Stimulated activated CD8-positive, alpha-beta memory T cell treated with anti-CD3 and anti-CD28 coated beads, Interleukin-12 subunit alpha, Interleukin-12 subunit beta, amount 100 ng/mL, for 24 hours (primary cell): ENCODE data around the gene ERG.

Experiments used
- DNase-seq: peaks from one replicate; pipeline ENCODE4 v3.0.0-alpha.2; 2020; ENCODE audit errors: extremely low read depth

Gene ERG, protein sequence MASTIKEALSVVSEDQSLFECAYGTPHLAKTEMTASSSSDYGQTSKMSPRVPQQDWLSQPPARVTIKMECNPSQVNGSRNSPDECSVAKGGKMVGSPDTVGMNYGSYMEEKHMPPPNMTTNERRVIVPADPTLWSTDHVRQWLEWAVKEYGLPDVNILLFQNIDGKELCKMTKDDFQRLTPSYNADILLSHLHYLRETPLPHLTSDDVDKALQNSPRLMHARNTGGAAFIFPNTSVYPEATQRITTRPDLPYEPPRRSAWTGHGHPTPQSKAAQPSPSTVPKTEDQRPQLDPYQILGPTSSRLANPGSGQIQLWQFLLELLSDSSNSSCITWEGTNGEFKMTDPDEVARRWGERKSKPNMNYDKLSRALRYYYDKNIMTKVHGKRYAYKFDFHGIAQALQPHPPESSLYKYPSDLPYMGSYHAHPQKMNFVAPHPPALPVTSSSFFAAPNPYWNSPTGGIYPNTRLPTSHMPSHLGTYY

GRCh38 chr21:38498057-38498833 is at the start of gene ERG:
Gene ERG, minus strand, starts transcription at chr21:38498477. Its CDS starts 97 bp downstream, at chr21:38498380.
- no peak for DNase-seq

GRCh38 chr21:38544661-38545060 is 46.4 kb upstream of the ERG start:
- no peak for DNase-seq

DNA sequence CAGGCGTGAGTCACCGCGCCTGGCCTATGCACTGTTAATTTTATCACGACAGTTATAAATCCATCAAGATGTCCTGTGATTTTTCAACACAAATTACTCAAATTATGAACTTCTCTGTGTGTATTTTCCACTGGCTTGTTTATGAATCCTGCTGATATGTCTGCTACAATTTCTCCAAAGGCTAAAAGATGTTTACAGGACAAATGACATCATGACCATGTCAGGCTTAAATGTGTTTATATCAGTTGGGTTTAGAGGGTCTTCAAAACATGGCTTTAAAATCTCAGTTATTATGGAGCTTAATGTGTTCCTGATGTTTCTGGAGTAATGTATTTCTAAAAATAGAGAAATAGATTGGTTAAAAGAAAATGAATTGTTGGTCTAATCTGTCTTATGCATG is 44.0 kb upstream of the ERG start:
- DNase-seq: no peak

GRCh38 chr21:38538353-38538752 is 40.1 kb upstream of the ERG start:
- DNase-seq: no peak

GRCh38 chr21:38534591-38534990 is 36.3 kb upstream of the ERG start:
- no peak for DNase-seq

GRCh38 chr21:38533887-38534286 is 35.6 kb upstream of the ERG start:
- DNase-seq: no peak

GRCh38 chr21:38531591-38531990 is 33.3 kb upstream of the ERG start:
- no peak for DNase-seq

DNA sequence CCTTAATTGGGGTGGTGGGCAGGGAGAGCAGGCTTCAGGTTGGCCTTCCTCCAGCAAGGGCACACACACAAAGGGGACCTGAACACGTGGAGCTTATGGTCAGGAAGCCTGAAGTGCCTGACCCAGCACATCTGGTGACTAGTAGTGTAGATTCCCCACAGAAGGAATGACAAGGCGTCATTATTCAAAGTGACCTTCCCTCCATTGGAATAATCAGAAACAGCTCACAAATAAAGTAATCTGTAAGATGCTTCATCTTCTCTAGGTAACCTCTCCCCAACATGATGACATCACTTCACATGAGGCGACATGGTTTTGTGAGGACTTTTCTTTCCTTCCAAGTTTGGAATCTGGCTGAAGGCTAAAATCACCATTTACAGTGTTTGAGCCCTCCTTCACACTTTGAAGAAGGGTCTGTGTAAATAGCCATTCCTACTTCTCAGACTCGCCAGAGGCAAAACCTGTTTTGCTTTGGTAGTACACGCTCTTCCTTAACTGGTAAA is 32.8 kb upstream of the ERG start:
- no peak for DNase-seq

GRCh38 chr21:38527737-38528136 is 29.5 kb upstream of the ERG start:
- no peak for DNase-seq

- DNase-seq: no peak
Measured at GRCh38 chr21:38525454-38525853, 27.2 kb upstream of the ERG start.

DNA sequence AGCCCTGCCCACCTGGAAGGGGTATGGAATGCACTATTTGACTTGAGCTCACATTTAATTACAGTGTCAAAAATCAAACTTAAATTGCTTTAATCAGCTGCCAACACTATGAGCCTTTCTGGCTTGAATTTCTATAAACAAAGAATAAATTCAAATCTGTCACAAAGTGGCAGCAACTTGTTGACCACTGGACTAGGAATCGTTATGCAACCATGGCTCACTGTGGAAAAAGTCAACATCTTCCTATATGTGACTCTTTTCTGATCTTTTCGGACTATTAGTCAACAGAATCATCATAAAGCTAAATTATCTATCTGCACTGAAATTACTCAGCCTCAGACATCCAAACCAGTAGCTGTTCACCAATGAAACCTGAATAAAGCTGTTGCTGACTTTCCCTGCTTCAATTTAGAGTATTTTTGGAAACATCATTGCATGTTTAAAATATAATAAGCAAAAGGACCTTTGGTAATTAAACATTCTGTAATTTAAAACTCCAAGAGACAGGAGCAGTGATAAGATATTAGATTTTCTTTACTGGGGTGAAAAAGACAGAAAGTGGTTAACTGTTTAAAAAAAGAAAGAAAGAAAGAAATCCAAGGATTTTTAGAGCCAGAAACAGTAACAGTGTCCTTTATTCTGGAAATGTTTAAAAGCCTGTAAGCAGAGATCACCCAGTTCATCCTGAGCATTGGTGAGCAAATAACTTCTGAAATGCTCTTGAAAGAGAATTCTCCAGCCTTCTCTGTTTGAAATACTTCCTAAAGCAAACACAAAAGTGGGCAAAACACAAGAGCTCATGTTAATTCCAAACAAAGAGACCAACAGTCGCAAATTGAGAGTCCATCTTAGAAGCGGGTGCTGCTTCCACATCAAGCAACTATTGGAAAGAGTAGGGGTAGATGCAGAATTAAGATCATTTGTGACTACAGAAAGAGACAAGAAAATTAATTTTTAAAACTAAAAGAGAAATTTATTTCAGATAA is 26.2 kb upstream of the ERG start:
- DNase-seq: no peak

GRCh38 chr21:38520511-38520910 is 22.2 kb upstream of the ERG start:
- DNase-seq: no peak

GRCh38 chr21:38511662-38512243 is 13.5 kb upstream of the ERG start:
- no peak for DNase-seq

DNA sequence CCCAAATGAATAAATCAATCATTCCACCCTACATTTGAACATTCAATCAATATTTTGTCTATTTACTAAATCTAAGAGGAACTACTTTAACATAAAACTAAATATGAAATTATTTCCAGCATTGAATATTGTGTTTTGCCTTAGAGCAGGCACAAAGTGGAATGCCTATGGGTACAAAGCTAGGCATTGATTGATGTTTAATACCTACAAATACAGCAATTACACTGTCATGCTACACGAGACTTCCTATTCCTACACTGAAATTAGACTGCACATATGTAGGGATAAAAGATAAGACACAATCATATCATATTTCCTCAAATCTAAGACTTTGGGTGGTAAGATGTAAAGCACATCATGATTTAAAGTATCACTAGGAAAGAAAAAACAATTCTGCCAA is 12.9 kb upstream of the ERG start:
- DNase-seq: no peak

DNA sequence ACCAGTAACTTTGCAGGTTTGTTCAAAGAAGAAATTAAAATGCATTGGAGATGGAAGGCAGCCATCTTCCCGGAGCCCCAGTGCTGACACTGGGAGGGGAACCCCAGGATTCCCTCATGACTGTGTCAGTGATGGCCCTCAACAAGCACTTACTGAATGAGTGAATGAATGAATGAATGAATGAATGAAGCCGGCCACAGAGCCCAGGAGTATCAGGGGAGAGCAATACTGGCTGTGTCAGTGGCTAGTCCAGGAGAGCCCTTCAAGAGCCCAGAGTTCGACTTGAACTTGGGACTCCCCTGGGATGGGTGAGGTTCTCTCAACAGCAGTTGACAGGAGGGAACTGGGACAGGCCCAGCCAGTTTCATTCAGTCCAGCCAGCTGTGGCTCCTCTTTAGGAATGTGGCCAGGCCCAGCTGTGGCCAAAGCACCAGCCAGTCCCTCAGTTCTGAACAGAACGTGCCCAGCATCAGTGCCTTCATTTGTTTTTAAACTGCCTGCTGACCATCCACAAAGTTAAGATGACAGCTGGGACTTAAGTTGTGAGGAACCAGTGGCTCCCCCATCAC is 9.2 kb upstream of the ERG start:
- DNase-seq: no peak

GRCh38 chr21:38506661-38507281 is 8.5 kb upstream of the ERG start:
- DNase-seq: no peak

DNA sequence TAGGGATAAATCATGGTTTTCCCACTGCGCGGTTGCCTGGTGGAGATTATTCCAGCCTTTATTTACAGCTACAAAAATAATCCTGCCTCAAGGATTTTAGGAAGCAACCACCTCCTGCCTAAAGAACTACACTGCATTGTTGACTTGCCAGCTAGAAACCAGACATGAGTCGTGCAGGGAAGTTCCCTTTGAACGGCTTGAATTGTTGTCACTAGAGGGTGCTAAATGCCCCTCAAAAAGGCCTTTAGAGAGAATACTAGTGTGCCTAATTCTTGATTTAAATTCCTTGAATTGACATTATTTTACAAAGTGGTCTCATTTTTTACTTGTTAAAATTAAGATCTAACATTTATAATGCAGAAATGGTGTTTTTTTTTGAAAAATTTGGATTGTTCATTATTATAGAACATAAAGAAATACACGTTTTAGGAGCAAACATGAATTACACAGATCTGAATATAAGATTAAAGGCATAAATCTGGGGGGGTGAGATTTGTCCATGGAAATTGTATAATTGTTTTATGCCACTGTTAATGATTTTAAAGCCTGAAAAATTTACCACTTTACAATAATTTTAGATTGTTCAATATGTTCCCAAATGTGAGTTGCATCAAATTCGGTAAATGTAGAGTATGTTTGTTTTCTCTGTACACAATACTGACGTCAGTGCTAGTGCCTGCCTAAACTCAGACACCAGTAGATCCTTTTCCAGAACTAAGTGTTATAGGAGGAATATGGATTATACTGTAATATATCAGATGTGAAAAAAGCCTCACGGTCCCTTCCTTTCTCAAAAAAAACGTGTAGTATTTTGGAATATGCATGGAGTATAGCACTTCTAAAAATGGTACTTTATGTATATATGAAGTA is 7.6 kb upstream of the ERG start:
- no peak for DNase-seq

DNA sequence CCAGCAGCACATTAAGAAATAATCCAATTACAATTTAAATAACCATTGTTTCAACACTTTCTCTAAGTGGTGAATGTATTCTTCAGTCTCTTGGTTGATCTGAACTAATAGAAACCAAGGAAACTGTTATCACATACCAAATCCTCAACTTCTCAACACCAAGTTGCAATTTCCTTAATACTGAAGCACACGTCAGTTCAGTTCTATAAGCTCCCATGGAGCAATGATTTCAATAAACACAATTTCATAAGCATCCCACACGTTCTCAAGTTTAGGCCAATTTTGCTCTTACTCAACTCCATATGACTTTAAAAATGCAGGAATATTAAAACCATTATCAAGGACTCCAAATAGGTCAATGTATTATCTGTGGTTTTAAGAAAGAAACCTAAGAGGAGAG is 5.8 kb upstream of the ERG start:
- no peak for DNase-seq

DNA sequence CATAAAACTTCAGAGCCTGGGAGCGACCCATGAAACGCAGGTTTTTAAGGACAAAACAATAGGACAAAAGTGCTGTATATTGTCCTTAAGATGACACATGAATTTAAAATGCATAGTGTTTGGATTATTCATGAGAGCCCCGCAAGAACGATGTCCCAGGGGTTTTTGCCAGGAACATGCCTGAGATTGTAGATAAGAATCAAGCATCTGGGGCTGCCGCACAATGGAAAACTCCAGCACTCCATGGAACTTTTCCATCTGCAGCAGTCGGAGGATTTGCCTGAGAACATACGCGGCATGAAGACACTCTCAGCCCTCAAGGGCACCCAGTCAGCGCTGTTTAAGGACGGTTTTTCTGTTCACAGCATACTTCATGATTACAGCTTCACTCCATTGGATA is 5.3 kb upstream of the ERG start:
- no peak for DNase-seq
